KOPT-K1 (cell line): ENCODE measurements around the gene IPO11.
"Not testable (repeated sequence)": the region's sequence is repeated elsewhere in the genome, so short reads cannot be mapped to it uniquely, and the experiment has no call there.

Source experiments
- H3K27ac ChIP-seq: fragments of 200-600 bp; sonication (generic); 2 replicates; pipeline ENCODE4 v1.5.1; 2016; ENCODE audit warnings: antibody characterized with exemption, mild to moderate bottlenecking, low read depth, low read length; ENCODE audit not compliant: poor library complexity, severe bottlenecking
- H3K36me3 ChIP-seq: fragments of 200-600 bp; sonication (generic); 2 replicates; pipeline ENCODE4 v1.5.1; 2017; ENCODE audit warnings: antibody characterized with exemption, mild to moderate bottlenecking, low read length, moderate library complexity; ENCODE audit not compliant: insufficient read depth
- H3K9me3 ChIP-seq: fragments of 200-600 bp; sonication (generic); 2 replicates; pipeline ENCODE4 v1.5.1; 2017; ENCODE audit warnings: antibody characterized with exemption, low read length, mild to moderate bottlenecking; ENCODE audit not compliant: insufficient read depth, poor library complexity, severe bottlenecking

The IPO11 gene

GRCh38 chr5:62560786-62561185 lies 148.2 kb downstream of the IPO11 start:
- no peak overlapping the region for H3K27ac ChIP-seq
- peaks cover 6% of the 10 kb centered on the region for H3K9me3 ChIP-seq
- H3K36me3 ChIP-seq, result peaks cover 42% of the 10 kb centered on the region

GRCh38 chr5:62561896-62562295 lies 149.3 kb downstream of the IPO11 start:
- Histone ChIP-seq H3K36me3 (peaks cover 50% of the 10 kb centered on the region), H3K9me3 (peaks cover 15% of the 10 kb centered on the region), H3K27ac (no peak overlapping the region)

- Histone ChIP-seq H3K9me3 (peaks cover 25% of the 10 kb centered on the region), H3K36me3 (peaks cover 55% of the 10 kb centered on the region), H3K27ac (no peak overlapping the region)
These were observed 150.3 kb downstream of the IPO11 start for GRCh38 chr5:62562867-62563266.

- H3K36me3 ChIP-seq, result peaks cover 63% of the 10 kb centered on the region
- H3K27ac ChIP-seq, result no peak overlapping the region
- peaks cover 31% of the 10 kb centered on the region for H3K9me3 ChIP-seq
These were observed 151.5 kb downstream of the IPO11 start for GRCh38 chr5:62564101-62564500.

- Histone ChIP-seq H3K9me3 (peaks cover 31% of the 10 kb centered on the region), H3K36me3 (peaks cover 48% of the 10 kb centered on the region)
- H3K27ac ChIP-seq, result not testable (repeated sequence)
These were observed 153.2 kb downstream of the IPO11 start for GRCh38 chr5:62565740-62566139.

- H3K36me3 ChIP-seq, result peaks cover 33% of the 10 kb centered on the region
- peaks cover 31% of the 10 kb centered on the region for H3K9me3 ChIP-seq
- no peak overlapping the region for H3K27ac ChIP-seq
These were observed 155.6 kb downstream of the IPO11 start for GRCh38 chr5:62568143-62568542.

- Histone ChIP-seq H3K36me3 (peaks cover 33% of the 10 kb centered on the region), H3K27ac (no peak overlapping the region)
These were observed 156.4 kb downstream of the IPO11 start for GRCh38 chr5:62568800-62569432.

GRCh38 chr5:62569470-62569869 lies 156.9 kb downstream of the IPO11 start:
- Histone ChIP-seq H3K27ac (no peak overlapping the region), H3K36me3 (peaks cover 33% of the 10 kb centered on the region), H3K9me3 (peaks cover 31% of the 10 kb centered on the region)

More at GRCh38 chr5:62568800-62569432, 156.4 kb downstream of the IPO11 start:
- peaks cover 31% of the 10 kb centered on the region for H3K9me3 ChIP-seq

GRCh38 chr5:62572918-62573514 lies 160.5 kb downstream of the IPO11 start:
- peaks cover 4% of the 10 kb centered on the region for H3K9me3 ChIP-seq
- peaks cover 9% of the 10 kb centered on the region for H3K36me3 ChIP-seq
- no peak overlapping the region for H3K27ac ChIP-seq

- Histone ChIP-seq H3K27ac (no peak overlapping the region), H3K36me3 (peaks cover 1% of the 10 kb centered on the region; the same call in 1 of the 2 replicates), H3K9me3 (no peaks in the 10 kb centered on the region)
These were observed 162.0 kb downstream of the IPO11 start for GRCh38 chr5:62574599-62574998.

- H3K27ac ChIP-seq, result no peak overlapping the region
These were observed 162.5 kb downstream of the IPO11 start for GRCh38 chr5:62575066-62575465.

GRCh38 chr5:62575489-62575888 lies 162.9 kb downstream of the IPO11 start:
- Histone ChIP-seq H3K27ac (no peak overlapping the region), H3K9me3 (no peaks in the 10 kb centered on the region)

More at GRCh38 chr5:62575066-62575465, 162.5 kb downstream of the IPO11 start:
- no peaks in the 10 kb centered on the region for H3K9me3 ChIP-seq
- H3K36me3 ChIP-seq, result peaks cover 5% of the 10 kb centered on the region; the same call in 1 of the 2 replicates

GRCh38 chr5:62576570-62577170 lies 164.1 kb downstream of the IPO11 start:
- H3K27ac ChIP-seq, result no peak overlapping the region
- H3K36me3 ChIP-seq, result peaks cover 14% of the 10 kb centered on the region
- H3K9me3 ChIP-seq, result no peaks in the 10 kb centered on the region

More at GRCh38 chr5:62575489-62575888, 162.9 kb downstream of the IPO11 start:
- H3K36me3 ChIP-seq, result peaks cover 8% of the 10 kb centered on the region

- Histone ChIP-seq H3K36me3 (peaks cover 18% of the 10 kb centered on the region), H3K9me3 (no peaks in the 10 kb centered on the region), H3K27ac (no peak overlapping the region)
These were observed 164.9 kb downstream of the IPO11 start for GRCh38 chr5:62577488-62577887.

GRCh38 chr5:62578540-62578939 lies 166.0 kb downstream of the IPO11 start, which contains the start of gene LRRC70:
LRRC70 (plus strand) TSS chr5:62578819; CDS start chr5:62579439, 620 bp downstream.
- Histone ChIP-seq H3K36me3 (peaks cover 18% of the 10 kb centered on the region), H3K9me3 (no peaks in the 10 kb centered on the region), H3K27ac (peak within 1 kb of the TSS; percentile 29)
